ENCODE data around the gene GRIN2B.

GRIN2B gene

DNA sequence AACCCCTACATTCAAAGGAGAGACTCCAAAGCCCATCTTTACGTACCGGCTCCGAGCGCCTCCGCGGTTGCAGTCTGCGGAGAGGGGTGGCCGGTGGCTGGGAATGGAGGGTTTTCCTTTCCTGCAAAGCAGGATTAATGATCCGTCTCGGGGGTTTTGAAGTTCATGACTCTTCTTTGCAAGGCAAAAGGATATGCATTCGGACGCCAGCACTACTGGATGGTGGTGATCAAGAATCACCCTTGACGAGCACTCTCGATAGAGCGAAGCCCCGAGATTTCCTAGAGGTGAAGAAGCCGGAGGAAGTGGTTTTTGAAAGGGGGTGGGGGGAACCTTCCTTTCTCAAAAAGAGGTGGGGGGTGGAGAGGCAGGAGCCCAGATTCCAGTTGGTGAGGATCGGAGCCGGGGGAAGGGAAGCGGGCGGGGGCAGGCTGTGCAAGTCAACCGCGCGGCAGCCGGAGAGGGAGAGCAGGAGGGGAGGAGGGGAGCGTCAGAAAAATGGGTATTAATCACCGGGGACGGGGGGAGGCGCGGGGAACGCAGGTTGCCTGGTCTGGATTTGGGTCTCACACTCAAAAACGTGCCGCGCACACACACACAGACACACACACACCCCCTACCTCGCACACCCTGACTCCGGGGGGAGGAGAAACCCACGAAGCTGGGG, at the start of gene GRIN2B:
Gene GRIN2B, minus strand, starts transcription at position 307 of the 667 bp plus-strand sequence. CDS start 115,394 bp downstream, outside the sequence.
- no peak for DNase-seq (ENCODE audit: low spot score)

DNA sequence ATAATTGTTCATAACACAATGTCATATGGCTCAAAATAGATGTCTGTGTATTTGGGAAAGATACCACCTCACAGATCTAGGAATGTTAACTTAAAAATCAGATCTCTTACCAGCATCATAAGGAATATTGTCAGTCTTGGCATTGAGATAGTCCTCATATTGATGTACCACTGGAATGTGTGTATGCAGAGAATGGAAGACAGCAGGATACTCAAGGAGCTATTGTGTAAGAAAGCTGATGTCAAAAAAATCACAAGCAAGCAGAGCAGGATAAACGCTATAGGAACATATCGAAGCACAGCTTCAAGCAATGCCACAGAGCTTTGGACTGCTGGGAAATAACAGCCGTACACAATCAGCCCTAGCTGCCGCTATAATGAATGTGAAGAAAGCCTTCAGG, 45.1 kb upstream of the GRIN2B start:
- DNase-seq (ENCODE audit: low spot score), result no peak

DNA sequence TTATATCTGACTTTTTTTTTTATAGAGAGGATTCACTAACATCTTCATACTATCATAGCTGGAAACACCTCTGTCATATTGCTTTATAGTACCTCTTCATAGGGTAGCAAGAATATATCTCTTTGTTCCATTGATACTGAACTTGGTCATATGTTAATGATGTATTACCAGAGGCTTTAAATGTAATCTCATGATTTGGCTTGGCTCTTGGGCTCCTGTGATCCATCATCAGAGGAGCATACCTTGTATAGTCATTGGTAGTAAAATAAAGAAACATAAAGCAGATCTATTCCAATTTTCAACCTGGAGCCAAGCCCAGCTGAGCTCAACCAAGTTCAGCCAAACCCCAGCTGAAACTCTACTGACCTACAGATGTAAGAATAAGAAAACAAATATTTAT, 43.2 kb upstream of the GRIN2B start:
- DNase-seq (ENCODE audit: low spot score), result no peak

DNA sequence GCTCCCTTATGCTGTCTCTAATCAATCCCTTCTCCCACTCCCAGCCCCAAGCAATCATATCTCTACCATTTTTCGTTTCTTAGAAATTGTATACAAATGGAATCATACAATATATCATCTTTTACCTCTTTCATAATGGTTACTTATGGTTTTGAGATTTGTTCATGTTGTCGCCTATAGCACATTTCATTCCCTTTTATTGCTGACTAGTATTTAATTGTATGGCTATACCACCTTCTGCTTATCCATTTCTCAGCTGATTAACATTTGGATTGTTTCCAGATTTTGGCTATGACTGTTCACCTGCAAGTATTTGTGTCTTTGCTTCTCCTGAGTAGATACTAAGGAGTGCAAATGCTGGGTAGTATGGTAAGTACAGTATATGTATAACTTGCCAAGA, 36.7 kb upstream of the GRIN2B start:
- DNase-seq (ENCODE audit: low spot score), result no peak

DNA sequence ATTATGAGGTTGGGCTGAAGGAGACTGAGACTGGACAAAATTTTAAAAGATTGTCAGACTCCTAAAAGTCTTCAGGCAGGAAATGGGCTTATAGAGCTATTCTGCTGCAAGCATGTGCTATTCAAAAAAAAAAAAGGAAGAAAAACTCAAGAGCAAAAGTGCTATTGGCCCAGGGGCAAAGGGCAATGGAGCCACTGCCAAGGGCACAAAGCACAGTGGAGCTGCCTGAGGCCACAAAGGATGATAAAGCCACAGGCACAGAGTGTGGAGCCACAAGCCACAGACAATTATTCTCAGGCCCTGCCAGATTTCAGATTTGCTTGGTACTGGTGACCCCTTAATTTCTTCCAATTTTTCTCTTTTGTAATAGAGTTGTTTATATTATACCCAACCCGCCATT, 29.6 kb upstream of the GRIN2B start:
- no peak for DNase-seq (ENCODE audit: low spot score)

DNA sequence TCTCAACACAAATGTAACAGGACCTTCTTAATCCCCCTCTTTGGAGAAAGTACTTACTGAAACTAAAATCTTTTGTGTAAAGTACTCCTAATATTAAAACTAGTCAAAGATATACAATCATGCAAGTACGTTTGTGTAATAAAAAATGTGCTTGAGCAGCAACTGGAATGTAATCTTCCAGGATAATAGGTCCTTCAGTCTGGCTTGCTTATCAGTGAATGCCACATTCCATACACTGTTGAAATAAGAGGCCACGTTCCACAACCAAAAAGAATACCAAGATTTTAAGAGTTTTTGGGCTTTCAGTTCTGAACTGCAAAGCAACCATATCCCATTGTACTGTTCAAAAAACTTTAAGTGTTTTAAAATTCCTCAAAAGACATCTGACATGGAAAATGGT, 26.2 kb upstream of the GRIN2B start:
- no peak for DNase-seq (ENCODE audit: low spot score)

DNA sequence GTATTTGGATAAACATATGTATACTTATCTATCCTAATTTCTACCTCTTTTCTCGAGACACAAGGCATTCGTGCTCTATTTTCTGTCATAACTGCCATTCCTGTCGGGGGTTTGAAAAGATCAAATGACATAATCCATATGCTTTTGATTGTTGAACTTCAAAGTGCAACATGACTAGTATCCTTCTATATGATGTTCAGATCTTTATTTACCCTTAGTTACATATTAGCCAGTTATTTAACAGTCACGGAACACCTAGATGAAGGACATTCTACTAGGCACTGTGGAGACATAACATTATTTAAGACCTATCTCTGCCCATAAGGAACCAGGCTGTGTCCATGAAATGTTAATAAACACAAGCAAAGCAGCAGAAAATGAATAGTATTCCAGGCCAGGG, 11.2 kb upstream of the GRIN2B start:
- no peak for DNase-seq (ENCODE audit: low spot score)

DNA sequence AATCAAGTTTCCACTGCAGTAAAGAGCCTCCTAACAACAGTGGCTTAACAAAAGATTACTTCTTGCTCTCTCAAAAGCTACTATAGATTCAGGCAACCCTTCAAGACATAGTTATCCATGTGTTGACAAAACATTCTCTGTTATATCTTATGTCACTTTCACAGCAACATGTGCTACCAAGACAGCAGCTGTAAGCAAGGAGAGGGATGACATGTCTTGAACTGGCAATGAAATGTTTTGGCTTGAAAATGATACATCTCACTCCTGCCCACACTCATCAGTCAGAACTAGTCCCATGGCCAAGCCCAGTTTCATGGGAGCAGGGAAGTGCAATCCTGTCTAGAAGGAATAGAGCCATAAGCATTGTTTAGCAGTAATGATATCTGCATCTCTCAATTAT, 10.7 kb upstream of the GRIN2B start:
- no peak for DNase-seq (ENCODE audit: low spot score)

DNA sequence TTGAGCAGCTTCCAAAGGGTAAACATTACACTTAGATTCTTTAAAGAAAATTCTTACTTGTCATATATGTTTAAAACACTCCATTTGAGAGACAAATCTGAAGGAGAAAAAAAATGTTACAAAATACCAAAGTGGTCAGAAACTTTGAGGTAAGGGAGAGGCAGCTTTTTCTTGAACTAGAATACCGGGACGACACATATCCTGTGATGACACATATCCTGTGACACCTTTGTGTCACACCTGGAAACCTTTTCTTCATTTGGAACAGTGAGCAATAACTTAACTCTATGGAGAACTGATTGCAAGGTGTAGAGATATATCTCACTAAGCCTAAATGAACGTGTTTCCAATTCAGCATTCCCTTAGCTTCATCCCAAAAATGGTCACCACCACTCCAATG, 4.6 kb upstream of the GRIN2B start:
- DNase-seq (ENCODE audit: low spot score), result no peak

DNA sequence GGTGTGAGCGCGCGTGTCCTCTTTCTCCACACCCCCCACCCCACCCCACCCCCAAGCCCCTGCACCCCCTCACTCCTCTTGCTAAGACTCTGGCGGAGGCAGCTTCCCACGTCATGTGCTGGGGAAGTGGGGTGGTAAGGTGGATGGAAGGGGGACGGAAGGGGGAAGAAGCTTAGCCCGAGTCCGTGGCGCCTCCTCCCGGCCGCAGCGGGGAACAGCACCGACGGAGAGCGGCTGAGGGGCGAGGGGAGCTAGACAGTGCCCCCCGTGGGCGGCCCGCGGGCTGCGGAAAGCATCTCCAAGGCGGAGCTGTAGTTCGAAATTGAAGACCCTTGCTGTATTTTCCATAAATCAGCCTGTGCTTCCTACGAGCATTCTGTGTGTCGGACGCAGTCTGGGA, 588 bp upstream of the GRIN2B start:
- no peak for DNase-seq (ENCODE audit: low spot score)

DNA sequence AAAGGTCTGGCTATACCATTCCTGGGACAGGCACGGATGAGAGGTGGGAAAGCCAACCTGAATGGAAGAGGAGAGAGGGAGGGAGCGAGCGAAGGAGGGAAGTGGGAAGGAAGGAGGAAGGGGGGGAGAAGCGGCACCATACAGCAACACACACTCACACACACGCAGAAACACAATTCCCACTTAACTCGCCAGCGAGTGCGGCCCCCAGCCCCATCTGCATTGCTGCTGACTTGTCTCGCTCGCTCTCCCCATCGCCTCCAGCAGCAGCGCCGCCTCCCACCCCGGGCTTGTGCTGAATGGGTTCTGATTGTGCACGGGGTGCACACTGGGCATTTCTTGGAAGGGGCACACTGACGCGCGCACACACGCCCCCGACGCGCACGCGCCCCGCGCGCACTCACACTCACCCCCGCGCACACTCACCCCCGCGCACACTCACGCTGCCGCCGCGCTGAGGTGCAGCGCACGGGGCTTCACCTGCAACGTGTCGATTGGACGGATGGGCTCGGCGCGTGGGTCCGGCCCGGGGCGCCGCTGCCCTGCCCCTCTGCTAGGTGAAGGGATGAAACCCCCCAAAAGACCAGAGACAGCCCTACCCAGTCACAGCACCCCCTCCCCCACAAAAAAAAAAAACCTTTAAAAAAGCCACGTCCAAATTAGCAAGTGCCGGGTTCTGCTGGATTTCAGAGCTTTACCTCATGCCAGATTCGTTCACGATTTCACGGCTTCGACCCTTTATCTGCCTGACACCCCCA, 685 bp downstream of the GRIN2B start:
- no peak for DNase-seq (ENCODE audit: low spot score)

DNA sequence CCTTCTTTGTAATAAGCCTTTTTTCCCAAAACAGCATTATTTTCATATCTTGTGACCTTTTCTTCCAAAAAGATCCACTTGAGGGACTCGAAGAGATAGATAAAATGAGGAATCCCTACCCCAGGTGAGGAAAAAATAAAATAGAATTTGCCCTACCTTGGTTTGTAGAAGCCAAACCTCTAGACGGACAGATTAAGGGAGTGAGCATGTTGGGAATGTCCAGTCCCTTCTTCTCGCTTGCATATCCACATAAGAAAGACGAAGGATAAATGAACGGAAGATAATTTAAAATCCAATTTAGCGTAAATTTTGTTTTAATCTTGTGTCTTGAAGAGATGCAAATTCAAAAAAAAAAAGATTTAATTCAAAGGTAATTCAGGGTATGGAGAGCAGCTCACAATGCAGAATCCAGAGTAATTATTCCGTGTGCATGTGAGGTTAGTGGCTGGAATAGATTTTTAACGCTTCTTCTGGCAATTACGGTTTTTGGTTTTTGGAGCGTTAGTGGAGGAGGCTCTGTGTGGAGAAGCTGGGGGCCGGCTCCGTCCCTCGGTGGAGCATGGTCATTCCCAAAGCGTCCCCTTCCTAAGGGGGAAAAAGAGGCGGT, 1.5 kb downstream of the GRIN2B start:
- DNase-seq (ENCODE audit: low spot score), result no peak

DNA sequence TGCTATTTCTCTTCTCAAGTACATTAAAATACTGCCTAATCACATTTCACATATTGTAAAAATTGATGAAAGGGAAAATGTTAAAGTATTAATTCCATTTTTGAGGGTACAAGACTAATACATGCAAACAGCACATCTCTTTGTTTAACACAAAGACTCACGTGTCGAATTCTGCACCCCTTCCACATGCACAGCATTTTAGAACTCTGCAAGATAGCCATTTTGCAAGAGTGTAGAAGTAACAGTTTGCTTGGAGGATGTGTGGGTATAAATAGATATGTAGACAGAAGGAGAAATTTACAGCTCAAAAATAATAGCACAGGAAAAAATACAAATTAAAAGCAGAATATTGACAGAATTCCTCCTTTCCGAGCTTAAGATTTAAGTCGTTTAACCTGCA, 2.5 kb downstream of the GRIN2B start:
- no peak for DNase-seq (ENCODE audit: low spot score)

DNA sequence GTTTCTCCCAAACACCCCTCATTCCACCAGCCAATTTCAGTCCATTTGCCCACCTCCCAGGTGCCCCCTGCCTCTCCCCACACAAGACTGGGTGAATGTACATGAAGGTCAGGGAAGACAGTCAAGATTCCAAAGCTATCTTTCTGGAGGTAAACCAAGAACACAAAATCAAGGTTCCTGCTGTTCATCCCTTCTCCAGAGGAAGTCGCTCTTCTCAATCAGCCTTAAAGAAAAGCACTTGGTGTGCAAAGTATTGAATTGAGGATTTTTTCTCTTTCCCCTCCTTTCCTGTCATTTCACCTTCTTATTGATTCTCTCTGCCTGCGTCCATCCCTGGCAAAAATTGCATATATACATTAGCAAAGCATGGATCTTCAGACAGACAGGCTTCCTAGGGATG, 4.5 kb downstream of the GRIN2B start:
- DNase-seq (ENCODE audit: low spot score), result no peak

DNA sequence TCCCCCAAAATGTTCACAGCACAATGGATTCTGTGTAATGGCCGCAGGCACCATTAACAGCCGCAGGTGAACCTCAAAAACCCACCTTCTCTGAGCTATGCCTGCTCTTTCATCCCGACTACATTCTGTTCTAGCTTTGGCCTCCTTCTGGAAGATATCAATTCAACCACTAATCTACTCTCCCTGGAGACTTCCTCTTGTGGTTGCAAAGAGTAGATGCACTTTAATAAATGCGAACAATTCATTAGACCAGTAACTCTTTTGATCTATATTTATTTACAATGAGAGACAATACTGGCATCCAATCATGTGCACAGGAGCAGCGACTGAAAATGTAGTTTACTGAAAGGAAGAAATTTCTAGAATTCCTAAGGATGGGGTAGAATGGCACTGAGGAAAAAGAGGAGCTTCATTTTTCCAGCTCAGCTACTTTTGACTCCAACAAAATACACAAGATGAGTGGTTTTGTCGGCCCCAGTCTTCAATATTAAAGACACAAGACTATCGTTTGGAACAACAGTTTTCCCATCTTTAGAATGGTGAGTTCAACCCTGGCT, 5.3 kb downstream of the GRIN2B start:
- DNase-seq (ENCODE audit: low spot score), result no peak

DNA sequence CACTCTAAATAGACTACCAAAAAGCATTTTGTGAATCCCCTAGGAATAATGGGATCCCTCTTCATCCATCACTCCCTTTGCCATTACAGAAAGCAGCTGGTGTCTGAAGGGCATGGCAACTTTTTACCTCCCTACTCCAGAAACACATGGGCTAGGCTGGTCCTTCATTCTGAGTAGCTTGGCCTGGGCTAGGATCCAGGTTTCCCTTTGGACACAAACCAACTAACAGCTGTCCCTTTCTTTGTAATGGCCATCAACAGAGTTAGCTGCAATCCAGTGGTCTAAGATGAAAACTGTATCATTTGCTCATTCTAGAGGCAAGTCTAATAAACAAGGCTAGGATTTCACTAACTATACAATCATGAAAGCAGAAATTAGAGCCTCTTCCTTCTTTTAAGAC, 7.4 kb downstream of the GRIN2B start:
- DNase-seq (ENCODE audit: low spot score), result no peak

DNA sequence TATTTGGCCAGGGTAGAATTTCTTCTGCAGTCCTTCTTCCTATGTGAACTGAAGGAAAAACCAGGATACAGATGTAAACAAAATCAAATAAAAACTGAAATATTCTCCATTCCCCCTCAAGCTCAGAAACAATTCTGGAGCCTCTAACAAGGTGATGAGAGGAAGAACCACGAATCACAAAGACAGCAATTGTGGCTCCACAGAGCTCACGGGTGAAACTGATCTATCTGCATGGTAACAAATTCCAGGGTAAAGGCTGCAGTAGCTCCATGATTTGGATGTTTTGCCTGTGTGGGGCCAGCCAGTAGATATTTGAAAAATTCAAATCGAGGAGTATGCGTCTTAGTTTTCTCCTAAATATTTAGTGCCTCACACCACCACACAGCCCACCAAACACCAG, 10.6 kb downstream of the GRIN2B start:
- no peak for DNase-seq (ENCODE audit: low spot score)

DNA sequence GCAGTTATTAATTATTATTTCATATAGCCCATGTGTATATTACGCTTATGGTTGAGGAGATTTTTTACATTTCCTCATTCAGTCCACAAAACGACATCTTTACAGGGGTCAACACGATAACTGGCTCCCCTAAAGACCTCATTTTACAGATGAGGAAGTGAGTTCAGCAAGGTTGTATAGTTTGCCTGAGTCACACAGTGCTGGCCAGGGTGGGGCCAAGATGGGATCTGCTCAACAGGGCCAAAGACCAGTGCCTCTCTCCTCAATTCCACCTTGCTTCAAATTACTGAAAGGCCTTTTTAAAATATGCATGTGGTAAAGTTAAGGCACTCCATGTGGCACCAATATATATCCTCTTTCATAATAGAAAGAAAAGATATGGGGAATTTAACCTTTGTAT, 13.1 kb downstream of the GRIN2B start:
- DNase-seq (ENCODE audit: low spot score), result no peak

DNA sequence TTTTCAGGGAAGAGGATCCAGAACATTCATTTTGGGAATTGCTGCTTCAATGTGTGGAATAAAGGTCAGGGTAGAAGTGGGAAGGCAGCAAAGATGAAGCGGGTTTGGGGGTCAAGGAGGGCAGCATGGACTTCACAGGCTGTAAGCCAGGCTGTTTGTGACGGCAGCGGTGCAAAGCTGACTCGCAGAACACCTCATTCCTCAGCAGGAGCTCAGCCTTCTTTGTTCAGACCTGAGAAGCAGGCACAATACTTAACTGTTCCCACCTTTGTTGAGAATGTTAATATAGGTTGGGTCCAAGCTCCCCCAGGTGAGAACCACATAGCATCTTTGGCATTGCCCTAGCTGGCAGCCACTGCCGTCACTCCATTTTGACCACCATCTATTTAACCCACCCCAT, 16.7 kb downstream of the GRIN2B start:
- DNase-seq (ENCODE audit: low spot score), result no peak

DNA sequence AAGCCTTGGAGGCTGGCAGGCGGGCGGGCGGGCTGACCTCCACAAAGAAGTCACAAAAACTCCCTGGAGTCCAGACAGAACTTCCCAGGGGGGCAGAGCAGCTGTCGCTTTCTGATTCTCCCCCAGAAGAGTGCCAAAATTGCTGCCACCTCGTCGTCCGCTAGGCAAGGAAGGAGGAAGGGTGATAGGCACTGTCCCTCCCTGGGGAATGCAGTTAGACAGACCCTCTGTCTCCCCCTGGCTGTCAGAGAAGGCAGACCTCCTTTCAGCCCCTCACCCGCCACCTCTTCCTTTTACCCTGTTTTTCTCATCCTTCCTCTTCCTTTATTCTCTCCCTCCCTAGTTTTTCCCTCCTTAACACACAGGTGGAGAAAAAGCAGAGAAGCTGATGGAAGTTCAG, 18.7 kb downstream of the GRIN2B start:
- DNase-seq (ENCODE audit: low spot score), result no peak

DNA sequence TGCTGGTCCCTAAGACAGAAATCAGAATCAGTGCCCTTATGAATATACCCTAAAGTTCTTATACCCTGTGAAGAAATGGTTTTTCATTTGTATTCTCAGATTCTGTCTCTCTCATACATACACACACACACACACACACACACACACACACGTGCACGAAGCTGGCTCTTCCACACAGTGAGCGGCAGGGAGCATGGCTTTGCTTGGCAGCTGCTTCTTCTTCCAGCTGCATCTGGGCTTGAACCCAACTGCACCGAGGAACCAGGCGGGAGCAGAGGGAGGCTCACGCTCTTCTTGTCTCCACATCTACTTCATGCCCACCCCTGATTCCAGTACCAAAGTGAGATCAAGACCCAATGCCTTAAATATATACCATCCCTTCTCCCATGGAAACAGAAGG, 19.4 kb downstream of the GRIN2B start:
- no peak for DNase-seq (ENCODE audit: low spot score)

DNA sequence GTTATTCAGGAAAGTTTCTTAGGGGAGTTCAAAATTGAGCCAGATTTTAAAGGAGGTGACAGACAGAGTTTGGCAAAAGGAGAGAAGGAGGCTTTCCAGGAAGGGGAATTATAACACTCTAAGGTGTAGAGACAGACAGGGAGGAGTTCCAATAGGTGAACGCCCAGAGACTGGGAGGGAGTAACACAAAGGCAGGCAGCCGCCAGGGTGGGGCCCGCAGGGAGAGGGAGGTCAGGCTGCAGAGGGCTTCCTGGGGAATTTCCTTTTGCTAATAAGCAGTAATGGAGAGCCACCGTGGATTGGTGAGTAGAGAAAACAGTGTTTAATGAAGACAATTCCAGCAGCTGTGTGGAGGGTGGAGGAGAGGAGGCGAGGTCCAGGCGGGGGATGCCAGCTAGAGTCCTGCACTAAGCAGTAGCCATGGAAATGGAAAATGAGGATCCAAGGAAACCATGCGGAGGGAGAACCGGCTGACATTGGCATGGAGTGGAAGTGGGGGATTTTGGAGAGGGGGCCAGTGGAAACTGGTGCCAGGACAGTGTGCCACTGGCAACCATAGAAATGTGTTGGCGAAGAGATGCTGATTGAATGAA, 22.2 kb downstream of the GRIN2B start:
- no peak for DNase-seq (ENCODE audit: low spot score)

DNA sequence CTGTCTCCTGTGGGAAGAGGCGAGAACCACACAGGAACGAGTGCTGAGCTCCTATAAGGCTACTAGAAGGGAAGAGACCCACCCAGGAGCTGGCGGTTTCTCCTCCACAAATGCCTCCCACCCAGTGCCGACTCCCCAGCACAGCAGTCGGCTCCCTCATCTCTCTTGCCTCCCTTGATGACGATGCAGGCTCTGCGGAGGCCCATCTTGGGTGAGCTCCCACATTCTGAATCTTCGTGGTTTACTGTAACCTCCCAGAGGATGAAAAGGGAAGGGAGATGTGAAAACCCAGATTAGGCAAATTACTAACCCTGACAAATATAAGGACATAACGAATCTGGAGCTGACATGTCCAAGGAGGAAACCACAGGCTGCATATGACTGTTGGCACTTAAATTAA, 23.8 kb downstream of the GRIN2B start:
- no peak for DNase-seq (ENCODE audit: low spot score)

All from CD4-positive, alpha-beta T cell treated with Interleukin-6 at 100 ng/mL for 8 hours (primary cell).